ENCODE measurements around the gene SLC10A1.
A peak's percentile ranks its signal among the peaks of the same experiment; 100 is the strongest.

DNA sequence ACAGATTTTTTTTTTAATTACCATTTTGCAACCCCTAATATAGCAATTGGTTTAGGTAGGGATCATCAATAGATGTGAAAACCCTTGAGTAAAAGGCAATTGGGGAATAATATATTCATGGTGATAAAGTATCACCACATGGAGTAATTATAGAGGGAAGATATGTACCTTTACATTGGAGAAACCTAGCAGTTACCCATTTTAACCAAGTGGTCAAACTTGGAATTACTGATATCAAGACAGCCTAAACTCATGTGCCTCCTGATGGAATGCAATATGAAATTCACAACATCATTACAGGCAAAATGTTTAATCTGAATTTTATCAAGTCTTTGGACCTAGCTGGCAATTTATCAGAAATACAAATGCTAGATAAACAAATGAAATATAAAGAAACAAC lies 6.7 kb upstream of the SLC10A1 start:
- peak; percentile 48 for TF ChIP-seq CTCF (conservative IDR thresholded peaks at IDR 0.05; ENCODE audit: low read length)
- TF ChIP-seq EZH2phosphoT487 (IDR thresholded peaks at IDR 0.05; ENCODE audit: borderline replicate concordance), result no peak
